Activated gamma-delta T cell treated with anti-CD3 and anti-CD28 coated beads, Interleukin-2, amount 50 U/mL, for 16 hours (primary cell): ENCODE data around the gene PKP3.
"Not testable (repeated sequence)": the region's sequence is repeated elsewhere in the genome, so short reads cannot be mapped to it uniquely, and the experiment has no call there.

Experiments
- DNase-seq: peaks from one replicate; pipeline ENCODE4 v3.0.0-alpha.2; 2020; ENCODE audit warnings: low read depth

Gene PKP3

DNA sequence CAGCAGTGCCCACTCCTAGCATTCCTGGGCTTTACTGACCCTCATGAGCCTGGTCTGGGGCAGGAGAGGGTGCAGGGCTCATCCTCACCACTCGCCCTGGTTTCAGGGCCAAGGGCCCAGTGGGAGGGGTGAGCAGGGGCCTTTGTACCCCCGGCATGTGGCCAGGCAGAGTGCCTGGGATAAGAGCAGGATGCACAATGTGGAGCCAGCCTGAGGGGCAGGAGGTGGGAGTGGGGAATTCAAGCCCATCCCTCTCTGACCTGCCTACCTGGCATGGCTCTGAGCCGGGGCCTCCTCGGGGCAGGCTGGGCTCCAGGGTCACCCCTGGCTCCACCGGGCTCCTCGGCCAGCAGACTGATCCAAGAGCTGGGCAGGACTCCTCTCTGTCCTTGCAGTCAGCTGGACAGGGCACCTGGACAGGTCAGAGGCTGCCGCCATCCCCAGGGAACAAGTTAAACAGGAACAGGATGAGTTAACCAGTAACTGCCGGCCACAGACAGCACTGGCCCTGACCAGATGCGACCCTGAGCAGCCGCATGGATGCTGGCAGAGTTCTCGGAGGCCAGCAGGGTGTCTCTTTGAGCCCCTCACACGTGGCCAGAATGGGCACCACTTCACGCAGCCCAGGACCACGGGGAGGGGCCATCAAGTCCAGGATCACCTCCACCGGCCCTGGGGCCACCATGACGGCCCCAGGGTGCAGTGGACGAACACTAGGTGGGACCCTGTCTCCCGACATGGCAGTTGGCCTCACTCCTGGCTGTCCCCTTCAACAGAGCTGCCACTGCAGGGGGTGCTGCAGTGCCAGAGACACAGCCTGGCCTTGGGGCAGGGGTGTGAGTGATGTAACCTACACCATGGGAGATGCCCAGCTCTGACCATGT is 15.8 kb downstream of the PKP3 start:
- no peak for DNase-seq

DNA sequence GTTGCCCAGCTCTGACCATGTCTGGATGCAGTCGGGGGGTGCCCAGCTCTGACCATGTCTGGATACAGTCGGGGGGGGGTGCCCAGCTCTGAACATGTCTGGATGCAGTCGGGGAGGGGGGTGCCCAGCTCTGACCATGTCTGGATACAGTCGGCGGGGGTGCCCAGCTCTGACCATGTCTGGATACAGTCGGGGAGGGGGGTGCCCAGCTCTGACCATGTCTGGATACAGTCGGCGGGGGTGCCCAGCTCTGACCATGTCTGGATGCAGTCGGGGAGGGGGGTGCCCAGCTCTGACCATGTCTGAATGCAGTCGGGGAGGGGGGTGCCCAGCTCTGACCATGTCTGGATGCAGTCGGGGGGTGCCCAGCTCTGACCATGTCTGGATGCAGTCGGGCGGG is 16.7 kb downstream of the PKP3 start:
- DNase-seq: not testable (repeated sequence)

DNA sequence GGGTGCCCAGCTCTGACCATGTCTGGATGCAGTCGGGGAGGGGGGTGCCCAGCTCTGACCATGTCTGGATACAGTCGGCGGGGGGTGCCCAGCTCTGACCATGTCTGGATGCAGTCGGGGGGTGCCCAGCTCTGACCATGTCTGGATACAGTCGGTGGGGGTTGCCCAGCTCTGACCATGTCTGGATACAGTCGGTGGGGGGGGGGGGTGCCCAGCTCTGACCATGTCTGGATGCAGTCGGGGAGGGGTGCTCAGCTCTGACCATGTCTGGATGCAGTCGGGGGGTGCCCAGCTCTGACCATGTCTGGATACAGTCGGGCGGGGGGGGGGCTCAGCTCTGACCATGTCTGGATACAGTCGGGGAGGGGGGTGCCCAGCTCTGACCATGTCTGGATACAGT is 17.5 kb downstream of the PKP3 start:
- not testable (repeated sequence) for DNase-seq

DNA sequence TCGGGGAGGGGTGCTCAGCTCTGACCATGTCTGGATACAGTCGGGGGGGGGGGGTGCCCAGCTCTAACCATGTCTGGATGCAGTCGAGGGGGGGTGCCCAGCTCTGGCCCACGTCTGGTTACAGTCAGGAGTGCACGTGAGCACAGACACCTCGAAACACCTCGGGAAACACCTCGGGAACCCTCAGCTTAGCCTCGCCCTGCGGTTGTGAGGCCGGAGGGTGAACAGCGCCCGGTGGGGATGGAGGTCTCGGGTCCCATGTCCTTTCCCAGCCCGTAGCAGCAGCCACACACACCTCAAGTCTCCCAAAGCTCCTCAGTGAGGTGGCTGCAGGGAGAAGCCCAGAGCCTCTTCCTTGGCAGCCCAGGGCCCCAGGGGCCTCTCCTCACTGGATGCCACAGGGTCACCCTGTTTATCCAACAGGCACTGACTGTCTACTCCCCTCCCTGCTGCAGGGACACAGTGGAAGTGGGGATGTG is 18.7 kb downstream of the PKP3 start:
- no peak for DNase-seq

DNA sequence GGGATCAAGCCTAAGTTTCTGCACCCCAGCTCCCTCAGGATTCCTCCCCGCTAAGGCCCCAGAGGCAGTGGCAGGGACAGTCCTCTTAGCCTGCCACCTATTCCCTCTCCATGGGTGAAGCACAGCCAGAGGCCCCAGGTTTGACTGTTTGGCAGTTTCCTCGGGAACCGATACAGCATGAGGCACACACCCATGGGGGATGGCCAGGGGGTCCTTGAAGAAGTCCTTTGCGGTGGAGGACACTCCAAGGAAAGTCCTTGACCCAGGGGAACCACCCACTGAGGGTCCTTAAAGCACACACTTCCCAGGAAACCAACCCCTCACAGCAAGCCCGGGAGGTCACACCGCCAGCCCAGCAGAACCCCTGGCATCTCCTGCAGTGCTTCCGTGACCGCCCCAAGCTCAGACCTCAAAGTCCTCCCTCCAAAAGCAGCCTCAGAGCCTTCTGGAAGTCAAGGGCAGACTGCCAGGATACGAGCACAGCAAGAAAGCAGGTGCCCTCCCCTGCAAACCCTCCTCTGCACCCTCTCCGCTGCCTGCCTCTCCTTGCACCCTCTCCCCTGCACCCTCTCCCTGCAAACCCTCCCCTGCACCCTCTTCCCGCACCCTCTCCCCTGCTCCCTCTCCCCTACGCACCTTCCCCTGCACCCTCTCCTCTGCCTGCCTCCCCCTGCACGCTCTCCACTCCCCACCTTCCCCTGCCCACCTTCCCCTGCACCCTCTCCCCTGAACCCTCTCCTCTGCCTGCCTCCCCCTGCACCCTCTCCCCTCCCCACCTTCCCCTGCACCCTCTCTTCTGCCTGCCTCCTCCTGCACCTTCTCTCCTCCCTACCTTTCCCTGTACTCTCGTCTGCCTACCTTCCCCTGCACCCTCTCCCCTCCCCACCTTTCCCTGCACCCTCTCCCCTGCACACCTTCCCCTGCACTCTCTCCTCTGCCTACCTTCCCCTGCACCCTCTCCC is 19.4 kb downstream of the PKP3 start:
- DNase-seq: no peak

DNA sequence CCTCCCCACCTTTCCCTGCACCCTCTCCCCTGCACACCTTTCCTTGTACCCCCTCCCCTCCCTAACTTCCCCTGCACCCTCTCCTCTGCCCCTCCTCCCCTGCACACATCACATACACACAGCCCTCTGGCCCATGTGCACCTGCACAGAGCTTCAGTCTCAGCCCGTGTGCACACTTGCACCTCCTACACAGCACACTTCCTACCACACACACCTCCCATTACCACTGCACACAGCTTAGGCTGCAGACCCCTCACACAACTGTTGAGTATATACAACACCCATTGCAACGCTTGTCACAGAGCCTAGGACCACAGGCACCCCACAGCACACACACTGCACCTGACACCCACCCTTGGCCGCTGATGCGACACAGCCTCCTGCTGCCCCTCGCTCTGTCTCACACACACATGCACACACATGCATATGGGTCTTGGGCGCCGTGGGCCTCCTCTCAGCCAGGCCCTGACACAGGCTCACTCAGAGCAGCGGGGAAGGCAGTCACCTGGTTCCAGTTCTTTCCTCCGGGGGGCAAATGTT is 20.4 kb downstream of the PKP3 start:
- no peak for DNase-seq

DNA sequence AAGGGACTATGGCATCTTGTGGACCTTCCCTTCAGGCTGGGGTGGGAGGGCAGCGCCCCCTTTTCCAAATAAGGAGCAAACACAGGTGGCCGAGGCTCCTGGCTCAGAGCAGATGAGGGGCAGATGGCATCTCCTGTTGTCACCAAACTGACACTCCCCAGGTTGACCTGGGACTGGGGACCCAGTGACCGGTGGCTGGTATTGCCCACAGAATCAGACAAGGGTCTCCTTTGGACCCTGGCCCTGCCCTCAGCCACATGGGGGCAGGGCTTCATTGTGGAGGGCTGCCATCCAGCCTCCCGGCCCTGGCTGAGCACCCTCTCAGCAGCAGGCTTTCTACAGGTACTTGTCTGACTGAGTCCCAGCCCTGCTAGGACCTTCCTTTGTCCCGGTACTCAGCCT is 21.6 kb downstream of the PKP3 start:
- DNase-seq: no peak

DNA sequence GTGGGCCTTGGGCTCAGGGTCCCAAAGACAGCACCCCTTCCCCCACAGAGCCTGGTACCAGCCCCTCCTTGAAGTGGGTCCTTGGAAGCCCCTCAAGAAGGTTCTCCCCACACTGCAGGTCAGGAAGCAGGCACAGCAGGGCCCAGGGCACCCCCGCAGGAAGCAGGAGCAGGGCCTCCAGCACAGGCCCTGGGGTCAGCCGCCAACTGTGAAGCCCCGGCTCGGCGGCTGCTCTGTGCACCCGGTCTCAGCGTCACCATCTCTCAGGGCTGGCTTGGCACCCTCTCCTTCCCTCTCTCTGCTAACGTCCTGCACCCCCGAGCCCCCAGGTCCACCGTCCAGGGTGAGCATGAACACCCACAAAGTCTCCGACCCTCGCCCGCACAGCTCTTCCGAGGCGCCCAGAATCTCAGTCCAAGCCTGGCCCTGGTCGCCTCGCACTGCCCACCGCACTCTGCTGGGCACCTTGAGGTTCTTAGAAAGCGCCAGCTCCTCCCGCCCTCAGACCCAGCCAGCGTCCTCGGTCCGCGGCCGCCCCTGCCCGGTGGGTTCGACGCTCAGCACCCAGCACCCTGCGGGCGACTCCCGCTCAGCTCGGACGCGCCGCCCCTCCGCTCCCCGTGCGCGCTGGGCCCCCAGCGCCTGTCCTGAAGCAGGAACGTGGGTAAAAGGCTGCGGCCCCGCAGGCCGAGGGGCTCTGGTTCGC is 22.2 kb downstream of the PKP3 start:
- DNase-seq: no peak

DNA sequence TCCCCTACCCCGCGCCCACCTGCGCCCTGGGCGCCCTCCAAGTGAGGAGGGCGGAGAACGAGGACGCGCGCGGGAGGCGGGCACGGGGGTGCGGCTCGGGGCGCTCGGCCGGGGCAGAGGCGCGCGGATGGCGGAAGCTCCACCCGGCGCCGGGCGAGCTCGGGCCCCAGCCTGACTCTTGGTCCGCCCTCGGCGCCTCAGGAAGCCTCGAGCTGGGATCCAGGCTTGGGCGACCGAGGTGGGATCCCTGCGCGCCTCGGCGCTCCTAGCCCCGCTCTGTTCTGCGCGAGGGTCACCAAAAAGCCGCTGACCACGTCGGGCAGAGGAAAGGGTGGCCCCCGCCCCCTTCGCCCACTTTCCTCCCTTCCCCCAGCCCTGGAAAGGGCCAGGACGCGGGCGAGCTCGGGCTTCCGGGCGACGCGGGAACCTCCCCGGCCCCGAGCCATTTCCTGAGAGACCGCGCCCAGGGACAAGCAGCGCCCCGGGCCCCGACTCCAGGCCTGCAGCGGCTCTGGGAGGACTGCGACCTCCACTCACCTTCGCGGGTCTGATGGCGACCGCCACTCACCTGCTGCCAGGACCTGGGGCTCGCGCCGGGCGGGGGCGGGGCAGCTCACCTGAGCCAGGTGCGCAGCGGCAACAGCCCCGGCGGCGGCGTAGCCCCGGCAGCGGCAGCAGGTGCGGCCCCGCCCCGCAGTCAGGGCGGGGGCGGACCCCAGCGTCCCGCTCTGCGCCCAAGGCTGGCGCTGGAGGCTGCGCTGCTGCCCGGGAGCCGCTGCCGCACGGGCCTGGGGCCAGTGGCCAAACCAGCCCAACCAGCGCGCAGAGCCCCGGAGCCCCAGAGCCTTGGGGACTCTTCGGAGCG is 23.0 kb downstream of the PKP3 start:
- no peak for DNase-seq

DNA sequence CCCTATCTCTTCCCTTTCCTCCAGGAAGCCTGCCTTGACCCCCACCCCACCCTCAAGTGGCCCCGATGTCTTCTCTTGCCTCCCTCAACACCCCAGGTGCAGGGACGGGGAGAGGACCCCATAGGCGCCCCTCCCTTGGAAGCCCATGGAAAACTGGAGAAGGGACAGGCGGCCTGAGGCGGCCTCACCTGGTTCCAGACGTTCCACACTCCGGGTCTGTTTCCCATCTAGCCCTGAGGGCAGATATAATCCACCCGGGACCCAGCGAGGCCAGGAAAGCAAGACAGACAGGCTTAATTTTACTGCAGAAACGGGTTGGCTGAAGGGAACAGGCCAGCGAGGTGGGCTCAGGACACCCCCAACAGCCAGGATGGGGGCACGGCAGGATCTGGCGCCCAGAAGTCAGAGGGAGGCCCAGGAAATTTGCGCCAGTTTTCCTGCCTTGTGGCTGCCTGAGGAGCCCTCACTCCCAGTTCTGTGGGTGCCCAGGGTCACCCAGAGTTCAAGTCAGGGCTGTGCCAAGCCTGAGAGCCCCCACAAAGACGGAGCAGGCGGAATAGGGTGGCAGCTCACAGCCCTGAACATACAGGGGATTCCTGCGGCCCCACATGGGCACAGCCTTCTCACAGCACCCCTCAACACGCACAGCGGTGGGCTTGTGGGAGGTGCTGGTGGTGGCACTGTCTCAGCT is 23.8 kb downstream of the PKP3 start:
- DNase-seq: no peak

DNA sequence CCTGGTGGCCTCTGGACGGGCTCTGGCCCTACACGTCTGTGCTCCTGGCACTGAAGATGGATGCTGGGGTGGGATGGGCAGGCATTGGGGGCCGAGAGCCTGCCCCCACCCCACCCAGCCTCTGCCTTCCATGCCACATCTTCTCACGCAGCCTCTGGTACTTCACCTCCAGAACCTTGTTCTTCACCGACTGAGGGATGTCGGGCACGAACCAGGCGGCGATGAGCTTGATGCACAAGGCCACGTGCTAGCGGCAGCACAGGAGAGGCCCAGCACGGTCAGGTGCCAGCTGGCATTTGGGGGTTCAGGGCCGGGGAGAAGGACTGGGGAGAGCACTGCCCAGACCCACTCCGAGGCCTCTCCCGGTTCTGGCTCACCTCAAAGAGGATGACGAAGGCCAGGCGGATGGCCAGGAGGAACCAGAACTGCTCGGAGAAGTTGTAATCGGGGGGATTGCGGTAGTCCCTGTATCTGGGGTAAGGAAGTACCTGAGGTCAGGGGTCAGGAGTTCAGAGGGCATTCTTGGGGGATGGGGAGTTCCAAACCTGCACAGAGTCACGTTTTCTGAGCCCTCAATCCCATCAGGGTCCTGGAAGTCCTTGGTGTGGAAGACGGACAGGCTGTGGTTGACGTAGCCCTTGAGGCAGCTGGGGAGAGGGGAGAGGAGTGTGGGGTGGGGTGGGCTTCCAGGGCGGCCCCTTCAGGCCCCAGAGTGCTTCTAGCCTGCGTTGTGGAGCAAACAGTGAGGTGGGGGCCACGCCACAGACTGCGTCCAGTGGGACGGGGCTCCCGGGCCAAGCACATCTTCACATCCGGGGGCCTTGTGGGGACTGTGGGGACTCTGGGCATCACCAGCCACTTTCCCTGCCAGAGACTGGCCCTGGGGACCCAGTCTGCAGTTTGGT is 24.6 kb downstream of the PKP3 start:
- DNase-seq: no peak

DNA sequence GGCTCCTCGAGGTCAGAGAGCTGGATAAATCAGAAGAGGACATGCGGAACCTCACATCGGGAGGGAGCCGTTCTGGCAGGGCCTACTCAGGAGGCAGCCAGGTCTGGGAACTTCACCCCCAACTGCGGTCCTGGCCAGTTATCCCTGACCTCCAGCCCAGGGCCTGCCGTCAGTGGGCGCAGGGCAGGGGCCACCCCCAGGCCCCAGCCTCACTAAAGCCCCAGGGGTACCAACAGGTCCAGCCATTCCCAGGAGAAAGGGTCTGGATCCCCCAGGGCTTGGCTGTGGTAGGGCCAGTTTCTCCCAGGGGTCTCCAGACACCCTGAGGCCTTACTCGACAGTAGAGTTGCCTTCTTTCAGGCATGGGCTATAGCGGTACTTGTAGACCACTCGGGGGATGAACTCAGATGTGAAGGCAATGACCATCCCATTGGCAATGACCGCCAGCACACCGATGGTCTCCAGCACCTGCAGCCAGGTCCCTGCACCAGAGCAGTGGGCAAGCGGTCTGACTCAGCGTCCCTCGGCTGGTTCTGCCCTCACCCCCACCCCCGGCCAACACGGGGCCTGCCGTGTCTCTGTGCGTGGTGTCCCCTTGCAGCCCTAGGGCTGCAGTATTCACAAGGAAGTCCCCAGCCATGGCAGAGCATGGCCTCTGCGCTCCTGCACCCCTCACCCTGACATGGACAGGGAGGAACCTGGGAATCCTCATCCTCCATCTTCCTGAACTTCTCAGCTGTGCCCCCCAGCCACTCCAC is 25.4 kb downstream of the PKP3 start:
- no peak for DNase-seq

DNA sequence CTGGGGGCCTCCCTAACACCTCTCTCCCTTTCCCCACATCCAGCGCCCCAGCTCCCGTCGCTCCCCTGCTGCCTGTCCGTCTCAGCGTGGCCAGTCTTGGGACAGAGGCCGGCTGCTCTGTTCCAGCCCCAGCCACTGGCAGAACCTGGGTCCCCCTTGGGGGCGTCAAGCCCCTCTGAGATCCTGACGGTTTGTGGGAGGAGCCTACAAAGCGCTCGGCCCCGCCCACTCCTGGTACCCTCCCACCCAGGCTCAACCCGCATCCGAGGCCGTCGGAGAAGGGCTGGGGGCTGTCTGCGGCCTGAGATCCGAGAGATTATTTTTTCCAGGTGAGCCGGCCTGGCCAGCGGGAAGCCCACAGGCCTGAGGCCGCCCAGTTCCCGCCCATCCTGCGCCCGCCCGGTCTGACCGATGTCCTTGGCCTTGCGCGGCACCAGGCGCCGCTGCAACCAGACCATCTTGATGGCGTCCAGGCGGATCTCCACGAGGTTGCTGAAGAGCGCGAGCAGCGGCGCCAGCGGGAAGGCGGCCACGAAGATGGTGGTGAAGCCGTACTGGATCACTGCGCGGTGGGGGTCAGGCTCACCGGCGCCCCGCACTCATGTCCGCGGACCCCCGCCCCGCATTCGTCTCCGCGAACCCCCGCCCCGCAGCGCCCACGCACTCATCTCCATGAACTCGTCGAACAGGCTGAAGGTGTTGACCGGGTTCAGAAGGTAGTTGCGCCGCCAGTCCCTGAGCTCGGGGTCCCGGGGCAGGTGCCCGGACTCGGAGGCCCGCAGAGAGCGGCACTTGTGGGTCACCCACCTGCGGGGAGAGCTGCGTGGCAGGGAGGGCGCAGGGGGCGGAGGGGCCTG is 26.3 kb downstream of the PKP3 start:
- DNase-seq: no peak

DNA sequence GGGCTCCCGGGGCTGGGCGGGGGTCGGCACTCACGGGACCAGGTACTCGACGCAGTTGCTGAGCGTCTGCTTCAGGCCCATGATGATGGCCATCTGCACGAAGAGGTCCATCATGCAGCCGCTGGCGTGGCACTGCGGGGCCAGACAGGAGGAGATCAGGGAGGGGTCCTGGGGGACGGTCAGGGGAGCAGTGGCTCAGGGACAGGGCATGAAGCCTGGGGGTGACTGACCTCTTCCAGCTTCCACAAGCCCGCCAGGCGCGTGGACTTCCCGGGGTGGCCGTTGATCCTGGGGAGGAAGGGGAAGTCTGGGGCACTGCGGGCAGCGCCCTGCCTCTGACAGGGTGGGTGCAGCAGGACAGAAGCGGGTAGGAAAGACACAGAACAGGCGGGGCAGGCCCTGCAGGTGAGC is 26.9 kb downstream of the PKP3 start:
- no peak for DNase-seq

DNA sequence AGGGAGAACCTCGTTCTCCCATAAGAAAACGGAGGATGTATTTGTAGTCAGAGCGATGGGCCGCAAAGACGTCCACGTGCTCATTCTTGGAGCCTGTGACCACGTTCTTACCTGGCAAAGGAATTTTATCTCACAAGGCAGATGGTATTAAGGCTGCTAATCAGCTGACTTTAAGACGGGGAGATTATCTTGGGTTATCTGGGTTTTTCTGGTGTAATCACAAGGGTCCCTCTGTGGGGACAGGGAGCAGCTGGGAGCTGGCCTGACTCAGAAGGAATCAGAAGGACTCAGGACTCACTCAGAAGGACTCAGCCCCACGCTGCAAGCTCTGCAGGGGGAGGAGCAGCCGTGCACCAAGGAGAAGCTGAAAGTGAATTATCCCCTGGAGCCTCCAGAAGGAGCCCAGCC is 28.2 kb downstream of the PKP3 start:
- no peak for DNase-seq

DNA sequence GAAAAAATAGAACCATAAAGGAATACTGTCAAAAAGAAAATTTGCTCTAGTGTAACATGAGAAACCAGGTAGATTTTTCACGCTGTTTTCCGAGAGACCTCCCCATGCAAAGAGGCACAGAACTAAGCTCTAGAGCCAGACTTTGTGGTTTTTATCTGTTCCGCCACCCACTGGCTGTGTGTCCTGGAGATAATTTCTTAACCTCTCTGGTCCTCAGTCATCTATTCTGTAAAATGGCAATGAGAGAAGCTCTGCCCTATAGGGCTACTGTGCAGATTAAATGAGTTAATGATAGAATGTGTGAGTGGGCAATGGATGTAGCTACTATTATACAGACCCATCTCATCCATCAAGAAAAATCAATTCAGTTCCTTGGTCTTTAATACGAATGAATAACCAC is 30.2 kb downstream of the PKP3 start:
- no peak for DNase-seq

DNA sequence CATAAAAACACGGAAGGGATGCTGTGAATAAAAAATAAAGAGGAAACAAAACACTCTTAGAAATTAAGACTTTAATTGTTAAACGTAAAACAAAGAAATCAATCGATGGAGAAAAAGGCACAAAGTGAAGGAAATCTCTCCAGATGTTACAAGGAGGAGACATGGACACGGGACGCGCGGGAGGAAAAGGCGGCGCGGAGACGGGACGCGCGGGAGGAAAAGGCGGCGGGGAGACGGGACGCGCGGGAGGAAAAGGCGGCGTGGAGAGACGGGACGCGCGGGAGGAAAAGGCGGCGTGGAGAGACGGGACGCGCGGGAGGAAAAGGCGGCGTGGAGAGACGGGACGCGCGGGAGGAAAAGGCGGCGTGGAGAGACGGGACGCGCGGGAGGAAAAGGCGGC is 30.8 kb downstream of the PKP3 start:
- not testable (repeated sequence) for DNase-seq

DNA sequence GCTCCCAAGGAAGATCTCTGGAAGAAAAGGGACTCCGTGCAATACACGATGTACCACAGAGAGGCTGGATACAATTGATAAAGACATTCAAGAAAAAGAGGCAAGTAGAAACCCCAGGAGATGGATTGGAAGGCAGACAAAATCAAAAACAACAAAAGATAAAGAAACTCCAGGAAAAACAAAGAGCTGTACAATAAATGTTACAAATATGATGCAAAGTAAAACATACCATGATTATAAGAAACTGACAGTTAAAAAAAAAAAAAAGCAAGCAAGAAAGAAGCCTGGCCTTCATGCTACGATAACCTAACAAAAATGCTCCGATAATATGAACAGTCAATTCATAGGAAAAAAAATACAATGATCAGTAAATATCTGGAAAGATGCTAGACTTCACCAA is 31.3 kb downstream of the PKP3 start:
- no peak for DNase-seq
